HG03565 (cell line): Measurements from ENCODE around the gene MOCS3.

ENCODE experiments used
- ATAC-seq: cut with Tn5 transposase; IDR thresholded peaks from one replicate; pipeline ENCODE4 v1.9.1; 2021; ENCODE audit warnings: mild to moderate bottlenecking, moderate library complexity; ENCODE audit not compliant: unreplicated experiment

MOCS3 gene, protein sequence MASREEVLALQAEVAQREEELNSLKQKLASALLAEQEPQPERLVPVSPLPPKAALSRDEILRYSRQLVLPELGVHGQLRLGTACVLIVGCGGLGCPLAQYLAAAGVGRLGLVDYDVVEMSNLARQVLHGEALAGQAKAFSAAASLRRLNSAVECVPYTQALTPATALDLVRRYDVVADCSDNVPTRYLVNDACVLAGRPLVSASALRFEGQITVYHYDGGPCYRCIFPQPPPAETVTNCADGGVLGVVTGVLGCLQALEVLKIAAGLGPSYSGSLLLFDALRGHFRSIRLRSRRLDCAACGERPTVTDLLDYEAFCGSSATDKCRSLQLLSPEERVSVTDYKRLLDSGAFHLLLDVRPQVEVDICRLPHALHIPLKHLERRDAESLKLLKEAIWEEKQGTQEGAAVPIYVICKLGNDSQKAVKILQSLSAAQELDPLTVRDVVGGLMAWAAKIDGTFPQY

DNA sequence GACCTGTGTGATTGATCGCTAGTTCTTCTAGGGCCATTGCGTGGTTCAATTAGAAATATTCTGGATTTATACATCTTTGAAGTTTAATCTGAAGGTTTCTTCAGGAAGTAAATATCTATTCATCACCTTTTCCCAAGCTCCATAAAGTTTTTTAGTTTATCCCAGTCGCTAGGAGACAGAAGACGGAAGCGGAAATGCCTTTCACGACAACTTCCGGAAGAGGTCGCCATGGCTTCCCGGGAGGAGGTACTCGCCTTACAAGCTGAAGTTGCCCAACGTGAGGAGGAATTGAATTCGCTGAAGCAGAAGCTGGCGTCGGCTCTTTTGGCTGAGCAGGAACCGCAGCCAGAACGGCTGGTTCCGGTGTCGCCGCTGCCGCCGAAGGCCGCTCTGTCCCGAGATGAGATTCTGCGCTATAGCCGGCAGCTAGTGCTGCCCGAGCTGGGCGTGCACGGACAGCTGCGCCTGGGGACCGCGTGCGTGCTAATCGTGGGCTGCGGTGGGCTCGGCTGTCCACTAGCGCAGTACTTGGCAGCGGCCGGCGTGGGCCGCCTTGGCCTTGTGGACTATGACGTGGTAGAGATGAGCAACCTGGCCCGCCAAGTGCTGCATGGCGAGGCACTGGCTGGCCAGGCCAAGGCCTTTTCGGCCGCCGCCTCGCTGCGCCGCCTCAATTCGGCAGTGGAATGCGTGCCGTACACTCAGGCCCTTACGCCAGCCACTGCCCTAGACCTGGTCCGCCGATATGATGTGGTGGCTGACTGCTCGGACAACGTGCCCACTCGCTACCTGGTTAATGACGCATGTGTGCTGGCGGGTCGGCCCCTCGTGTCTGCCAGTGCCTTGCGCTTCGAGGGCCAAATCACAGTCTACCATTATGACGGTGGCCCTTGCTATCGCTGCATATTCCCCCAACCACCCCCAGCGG lies at the start of gene MOCS3:
TSS of gene MOCS3 (plus strand) at position 204 of the 928 bp plus-strand sequence. CDS start at position 229, 25 bp downstream.
- peak; percentile 76 for ATAC-seq

DNA sequence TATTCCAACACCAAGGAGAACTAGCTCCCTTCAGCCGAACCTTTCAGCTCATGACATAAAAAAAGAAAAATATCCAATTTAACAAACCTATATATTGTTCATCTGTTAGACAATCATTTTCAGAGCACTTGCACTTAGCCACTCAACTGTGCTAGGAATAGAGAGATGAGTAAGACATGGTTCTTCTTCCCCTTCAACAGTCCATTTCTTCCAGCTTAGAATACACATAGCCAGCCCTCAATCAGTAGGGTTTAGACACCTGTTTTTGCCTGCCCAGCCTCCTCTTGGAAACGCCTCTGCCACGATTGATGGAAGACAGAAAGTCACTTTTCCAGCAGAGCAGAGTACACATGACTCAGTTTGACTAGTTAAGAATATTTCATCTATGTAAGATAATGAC lies 49.2 kb upstream of the MOCS3 start:
- ATAC-seq = no peak

DNA sequence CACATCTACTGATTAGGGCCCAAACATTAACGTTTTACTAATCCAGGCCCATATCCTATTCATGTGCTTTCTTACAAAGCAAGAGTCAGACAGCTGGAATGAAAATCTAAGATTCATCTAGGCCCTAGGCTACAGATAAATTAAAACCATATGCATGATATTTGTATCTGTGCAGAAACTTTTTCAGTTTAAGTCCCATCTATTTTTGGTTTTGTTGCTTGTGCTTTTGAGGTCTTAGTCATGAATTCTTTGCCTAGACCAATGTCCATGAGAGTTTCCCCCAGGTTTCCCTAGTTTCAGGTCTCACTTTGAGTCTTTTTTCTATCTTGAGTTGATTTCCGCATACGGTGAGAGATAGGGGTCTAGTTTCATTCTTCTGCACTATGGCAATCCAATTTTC lies 47.6 kb upstream of the MOCS3 start:
- no peak for ATAC-seq

DNA sequence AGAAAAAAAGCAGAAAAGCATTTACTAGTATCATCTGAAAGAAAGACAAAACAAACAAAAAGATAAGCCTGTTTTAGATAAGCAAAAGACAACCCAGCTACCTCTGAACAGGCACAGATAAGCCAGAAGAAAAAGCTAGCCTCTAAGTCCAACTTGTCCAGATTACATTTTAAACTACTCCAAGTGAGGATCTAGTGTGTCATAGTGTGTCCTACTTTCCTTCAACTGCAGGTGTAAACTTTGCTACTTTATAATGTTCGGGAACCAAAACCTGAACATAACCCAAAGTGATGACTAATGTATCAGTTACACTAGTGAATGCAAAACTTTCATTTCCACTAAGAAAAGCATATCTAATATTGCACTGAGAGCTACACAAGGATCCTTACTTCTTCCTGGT lies 46.9 kb upstream of the MOCS3 start:
- ATAC-seq = peak; percentile 45

GRCh38 chr20:50913690-50914375 lies 44.8 kb upstream of the MOCS3 start:
- no peak for ATAC-seq

DNA sequence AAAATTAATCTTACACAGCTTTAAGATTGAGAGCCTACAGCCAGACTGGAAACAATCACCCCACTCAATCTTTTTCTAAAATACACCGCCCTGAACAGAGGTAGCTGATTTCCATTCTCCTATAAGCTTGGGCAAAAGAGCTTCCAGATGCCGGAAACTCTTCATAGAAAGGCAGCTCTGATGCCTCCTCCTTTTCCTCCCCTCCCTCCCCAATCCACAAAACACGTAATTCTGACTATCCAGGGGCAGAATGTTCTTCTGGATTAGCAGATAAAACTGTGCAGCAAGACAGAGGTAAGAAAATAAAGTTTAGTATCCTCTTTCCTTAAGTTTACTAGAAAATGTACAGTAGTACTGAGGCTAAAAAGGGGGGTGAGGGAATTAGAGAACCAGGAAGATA lies 43.2 kb upstream of the MOCS3 start:
- ATAC-seq = no peak

GRCh38 chr20:50916257-50916656 lies 42.4 kb upstream of the MOCS3 start:
- ATAC-seq = no peak

DNA sequence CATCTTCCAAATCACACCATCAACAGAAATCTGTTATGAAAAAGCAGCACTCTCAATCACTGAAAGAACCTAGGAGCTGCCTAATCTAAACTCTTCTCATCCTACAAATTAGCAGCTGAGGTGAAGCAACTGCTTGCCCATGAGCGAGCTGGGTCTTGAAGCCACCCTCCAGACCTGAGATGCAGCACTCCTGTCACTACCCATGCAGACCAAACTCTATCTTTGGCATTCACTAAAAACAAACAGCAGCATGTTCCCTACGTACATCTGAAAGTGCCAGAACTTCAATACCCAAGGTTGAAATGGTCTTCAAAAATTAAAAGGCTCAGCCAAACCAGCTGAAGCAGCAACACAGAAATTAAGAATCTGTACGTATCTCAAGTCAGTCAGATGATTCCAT lies 41.7 kb upstream of the MOCS3 start:
- no peak for ATAC-seq

DNA sequence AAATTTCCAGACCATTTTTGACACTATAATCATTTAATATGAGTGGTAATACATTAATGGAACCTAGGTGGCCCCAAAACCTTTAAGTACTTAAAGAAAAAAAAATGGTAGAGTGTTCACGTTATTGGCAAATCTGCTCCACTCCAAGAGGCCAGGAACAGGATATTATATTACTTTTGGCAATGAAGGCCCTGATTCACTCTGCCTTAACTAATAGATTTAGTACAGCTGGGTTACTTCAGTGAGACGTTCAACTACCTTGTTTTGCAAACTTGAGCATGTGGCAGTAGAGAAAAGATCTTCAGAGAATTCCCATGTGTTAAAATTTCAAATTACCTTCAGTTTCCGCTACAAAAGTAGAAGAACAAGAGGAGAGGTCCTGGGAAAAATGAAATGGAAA lies 40.2 kb upstream of the MOCS3 start:
- ATAC-seq = no peak

- ATAC-seq = no peak
These were observed 39.1 kb upstream of the MOCS3 start for GRCh38 chr20:50919567-50919966.

- ATAC-seq = no peak
These were observed 37.6 kb upstream of the MOCS3 start for GRCh38 chr20:50920997-50921396.

GRCh38 chr20:50921803-50922501 lies 36.7 kb upstream of the MOCS3 start:
- no peak for ATAC-seq

- ATAC-seq = no peak
These were observed 34.2 kb upstream of the MOCS3 start for GRCh38 chr20:50924261-50924920.

- no peak for ATAC-seq
These were observed 32.1 kb upstream of the MOCS3 start for GRCh38 chr20:50926530-50926929.

GRCh38 chr20:50928469-50928868 lies 30.1 kb upstream of the MOCS3 start:
- ATAC-seq = no peak

DNA sequence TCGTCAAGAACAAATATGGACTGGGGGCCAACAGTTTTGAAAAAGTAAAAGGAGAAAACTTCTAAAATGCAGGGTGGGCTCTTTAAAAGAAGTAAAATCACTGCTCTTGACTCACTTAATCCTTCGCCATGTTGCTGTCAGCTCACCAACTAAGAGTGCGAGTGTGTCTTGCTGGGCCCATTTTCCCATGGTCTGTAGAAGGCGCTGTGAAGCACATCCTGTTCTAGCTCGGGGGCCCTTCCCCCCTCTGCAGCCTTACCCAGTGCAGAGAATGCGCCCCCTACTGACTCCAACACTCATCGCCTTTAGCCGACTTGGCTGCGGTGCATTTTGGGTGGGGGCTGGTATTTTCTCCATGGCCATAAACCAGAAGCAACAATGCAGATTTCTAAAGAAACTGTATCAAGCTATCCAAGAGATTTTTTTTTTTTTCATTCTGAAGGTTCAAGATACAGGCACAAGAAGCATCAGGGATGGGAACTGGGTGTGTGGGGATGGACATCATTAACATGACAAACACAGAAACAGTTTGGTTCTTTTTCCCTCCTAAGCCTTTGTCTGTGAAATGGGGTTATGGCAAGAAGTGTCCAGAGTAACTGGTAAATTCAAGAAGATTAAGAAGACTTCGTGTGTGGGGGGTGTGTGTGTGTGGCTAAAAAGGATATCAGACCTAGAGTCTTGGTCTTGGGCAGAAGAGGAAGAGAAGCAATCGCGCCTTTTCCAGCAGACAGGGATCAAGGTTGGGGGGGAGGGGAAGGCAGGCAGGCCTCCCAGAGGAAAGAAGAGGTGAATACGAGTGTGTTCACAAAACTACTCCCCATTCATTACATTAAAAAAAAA lies 29.1 kb upstream of the MOCS3 start:
- ATAC-seq = peak; percentile 52

- ATAC-seq = peak; percentile 4
These were observed 28.3 kb upstream of the MOCS3 start for GRCh38 chr20:50930139-50930975.

DNA sequence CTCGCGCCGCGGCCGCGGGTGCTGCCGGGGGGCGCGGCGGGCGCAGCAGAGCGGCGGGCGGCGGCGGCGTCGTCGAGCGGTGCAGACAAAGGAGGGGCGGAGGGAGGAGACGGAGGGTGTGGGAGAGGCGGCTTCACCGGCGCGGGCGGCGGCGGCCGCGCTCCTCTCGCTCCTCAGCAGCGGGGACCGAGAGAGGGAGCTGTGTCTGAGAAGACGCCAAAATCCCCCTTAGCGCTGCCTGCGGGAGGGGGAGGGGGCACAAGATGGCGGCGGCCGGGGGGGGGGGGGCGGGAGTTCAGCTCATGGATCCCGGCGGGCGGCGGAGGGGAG lies 27.7 kb upstream of the MOCS3 start:
- peak; percentile 3 for ATAC-seq
